ENCODE data around the gene RAPSN. TPM values are rescaled to one million over a fixed set of nuclear protein-coding genes. Genes with fewer than 3 reads are reported as not detected.

The RAPSN gene
- total RNA-seq: 0.16 and 0.34 TPM in 2 replicates

DNA sequence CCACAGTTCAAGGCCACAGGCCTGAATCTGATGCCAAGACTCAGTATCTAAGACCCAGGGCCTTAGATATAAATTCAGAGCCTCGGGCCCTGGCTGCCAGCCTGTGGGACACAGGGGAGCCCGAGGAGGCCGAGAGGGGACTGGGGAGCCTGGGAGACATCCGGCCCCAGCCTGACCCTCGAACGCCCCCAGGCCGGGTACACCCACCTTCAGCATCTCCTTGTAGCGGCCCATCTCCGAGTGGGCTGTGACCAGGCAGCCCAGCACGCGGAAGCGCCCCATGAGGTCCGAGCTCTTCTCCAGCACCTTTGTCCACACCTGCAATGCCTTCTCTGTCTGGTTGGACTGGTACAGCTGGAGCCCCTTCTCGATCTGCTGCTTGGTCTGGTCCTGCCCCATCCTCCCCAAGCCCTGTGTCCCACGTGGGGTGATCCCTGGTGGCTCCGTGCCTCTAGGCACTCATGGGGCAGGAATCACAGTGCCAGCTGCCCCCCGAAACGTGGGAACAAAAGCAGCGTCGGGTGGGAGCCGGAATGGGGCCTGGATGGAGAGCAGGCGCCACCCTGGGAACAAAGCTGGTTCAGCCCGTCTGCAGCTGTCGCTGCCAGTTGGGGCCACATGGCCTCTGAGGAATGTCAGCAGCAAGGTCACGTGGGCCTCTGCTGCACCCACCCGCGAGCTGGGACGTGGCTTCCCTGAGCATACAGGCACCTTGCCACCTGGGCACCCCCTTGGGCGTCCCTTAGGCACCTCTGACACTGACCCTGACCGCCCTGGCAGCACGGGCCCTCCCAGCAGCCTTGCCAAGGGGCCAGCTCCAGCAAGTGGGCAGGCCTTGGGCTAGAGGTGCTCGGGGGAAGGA is at the start of gene RAPSN:
Gene RAPSN (minus strand): TSS at position 571 of the 862 bp plus-strand sequence. CDS start 172 bp downstream, at position 399.

DNA sequence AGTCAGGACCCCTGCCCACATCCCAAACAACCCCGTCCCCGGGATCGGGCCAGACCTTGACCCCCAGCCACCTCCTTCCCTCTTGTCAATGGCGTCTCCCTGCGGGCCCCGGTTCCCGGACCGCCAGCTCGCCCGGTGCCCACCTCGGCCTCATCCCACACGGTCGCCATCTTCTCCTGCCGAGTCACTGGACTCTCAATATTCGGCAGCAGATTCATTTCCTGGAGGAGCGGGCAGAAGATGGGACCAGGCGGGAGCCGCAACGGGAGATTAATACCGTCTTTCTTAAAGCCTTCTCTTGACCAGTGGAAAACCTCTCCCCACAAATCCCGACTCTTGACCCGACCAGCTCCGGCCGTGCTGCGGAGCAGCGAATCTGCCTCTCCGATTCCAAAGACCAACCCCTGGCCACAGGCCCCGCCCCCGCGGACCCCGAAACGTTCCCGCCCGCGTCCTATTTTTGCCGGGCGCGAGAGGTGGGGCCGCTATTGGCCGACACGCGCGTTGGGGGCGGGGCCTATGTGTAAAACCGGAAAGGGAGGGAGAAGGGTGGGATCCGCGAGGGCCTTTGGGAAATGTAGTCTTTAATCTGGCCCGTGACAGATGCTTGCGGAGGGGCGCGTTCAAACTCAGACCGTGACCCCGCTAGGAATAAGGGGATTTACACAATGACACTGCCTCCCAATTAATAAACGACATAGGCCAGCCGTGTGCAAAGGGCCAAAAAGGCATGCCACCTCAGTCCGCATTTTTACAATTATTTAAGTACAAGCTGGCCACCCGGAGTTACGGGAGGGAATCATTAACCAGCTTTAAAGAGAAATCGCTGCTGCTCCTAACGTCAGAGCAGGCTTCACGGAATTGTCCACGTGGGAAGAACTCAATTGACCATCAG is 22.6 kb downstream of the RAPSN start, which contains the start of gene PSMC3:
Gene PSMC3 (minus strand): TSS at position 378 of the 895 bp plus-strand sequence. CDS start 160 bp downstream, at position 218.

DNA sequence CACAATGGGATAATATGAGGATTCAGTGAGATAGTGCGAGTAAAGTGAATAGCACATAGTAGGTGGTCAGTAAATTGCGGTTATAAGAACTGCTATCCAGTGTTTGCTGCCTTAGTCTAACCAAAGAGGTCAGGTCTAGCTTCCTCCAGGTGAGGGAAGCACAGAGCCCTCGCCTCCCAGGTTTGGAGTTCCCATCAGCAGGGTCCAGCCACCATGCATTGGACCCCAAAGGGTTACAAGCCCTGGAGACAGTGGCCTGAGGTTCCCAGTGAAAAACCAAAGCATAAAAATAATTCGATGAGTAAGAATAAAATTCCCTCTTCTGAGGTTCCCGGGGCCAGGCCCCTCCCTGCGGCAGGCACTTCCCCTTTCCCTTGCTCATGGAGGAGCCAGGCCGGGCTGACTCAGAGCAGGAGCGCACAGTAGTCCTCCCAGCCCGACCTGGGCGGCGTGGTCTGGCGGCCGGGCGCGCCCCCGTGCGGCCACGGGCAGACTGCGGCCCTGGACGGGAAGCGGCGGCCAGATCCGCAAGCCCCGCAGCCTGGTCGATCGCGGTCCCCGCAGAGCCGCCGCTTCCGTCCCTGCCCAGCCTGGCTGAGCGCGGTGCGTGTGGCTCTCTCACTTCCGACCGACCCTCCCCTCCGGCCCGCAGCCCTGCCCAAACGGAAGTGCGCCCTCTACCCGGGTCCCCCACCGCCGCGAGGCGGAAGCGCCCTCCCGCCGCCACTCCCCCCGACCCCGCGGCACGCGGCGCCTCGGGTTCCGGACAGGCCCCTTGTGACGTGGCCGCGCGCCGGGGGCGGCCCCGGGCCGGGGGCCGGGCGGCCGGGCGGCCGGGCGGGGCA is 41.0 kb downstream of the RAPSN start, which contains the start of gene SLC39A13:
Gene SLC39A13 (plus strand): TSS at position 845 of the 845 bp plus-strand sequence. CDS start 1,505 bp downstream, outside the sequence.

Other genes with a start within 250 kb of the RAPSN start
- gene DDB2, start 234.2 kb downstream of the RAPSN start, total RNA-seq: 57.4 and 71.6 TPM in 2 replicates
- gene ACP2, start 200.3 kb downstream of the RAPSN start, total RNA-seq: 9.5 and 12.1 TPM in 2 replicates
- 28.5 and 33.5 TPM in 2 replicates for gene NR1H3, start 191.1 kb downstream of the RAPSN start, total RNA-seq
- 9.6 and 14.6 TPM in 2 replicates for gene MADD, start 179.0 kb downstream of the RAPSN start, total RNA-seq
- not detected in 2 replicates for gene MYBPC3, start 96.4 kb downstream of the RAPSN start, total RNA-seq
- gene SPI1, start 70.6 kb downstream of the RAPSN start, total RNA-seq: 0.17 TPM in 1 of 2 replicates, not detected in the other
- 36.7 and 49.2 TPM in 2 replicates for gene SLC39A13, start 40.5 kb downstream of the RAPSN start, total RNA-seq
- 159 and 200 TPM in 2 replicates for gene PSMC3, start 22.7 kb downstream of the RAPSN start, total RNA-seq
- gene CELF1, start 104.0 kb upstream of the RAPSN start, total RNA-seq: 60.3 and 63.4 TPM in 2 replicates
- gene PTPMT1, start 116.5 kb upstream of the RAPSN start, total RNA-seq: 60.1 and 60.3 TPM in 2 replicates
- gene KBTBD4, start 129.8 kb upstream of the RAPSN start, total RNA-seq: 26.0 and 31.3 TPM in 2 replicates
- gene NDUFS3, start 129.9 kb upstream of the RAPSN start, total RNA-seq: 65.1 and 93.6 TPM in 2 replicates
- gene FAM180B, start 137.5 kb upstream of the RAPSN start, total RNA-seq: 0.09 and 0.16 TPM in 2 replicates
- gene C1QTNF4, start 145.3 kb upstream of the RAPSN start, total RNA-seq: 0.16 and 0.17 TPM in 2 replicates
- gene MTCH2, start 193.4 kb upstream of the RAPSN start, total RNA-seq: 51.9 and 60.4 TPM in 2 replicates

Data from bronchial smooth muscle cell (primary cell).